HepG2 (cell line): ENCODE data around the gene DNAJC1. TPM values are rescaled to one million over a fixed set of nuclear protein-coding genes. Genes with fewer than 3 reads are reported as not detected.

Experiments
- ATAC-seq: fragments of 200-7000 bp; cut with Tn5 transposase; 3 replicates; pipeline ENCODE4 v1.9.1; 2020; ENCODE audit warnings: mild to moderate bottlenecking, moderate library complexity
- BruUV-seq: library from RNA; stranded (reverse); fragments of 400-500 nt; replicated peaks from 2 replicates; lab custom pipeline; 2021; lab: Mats Ljungman, UMichigan
- CTCF ChIA-PET: fragments of 300-600 bp; formaldehyde crosslinking; extraction: SDS; loops from one replicate; lab custom pipeline; 2021; ENCODE audit warnings: low total read pairs, inconsistent platforms, low intra/inter-chr PET ratio; lab: Yijun Ruan, JAX
- POLR2A ChIA-PET: fragments of 350-600 bp; sonication (Branson Sonifier 250); formaldehyde crosslinking; loops from one replicate; lab custom pipeline; 2020; ENCODE audit warnings: antibody characterized with exemption, inconsistent platforms; lab: Yijun Ruan, JAX
- DNase-seq: peaks from one replicate; pipeline ENCODE4 v3.0.0-alpha.2; 2015; ENCODE audit warnings: low spot score
- FAIRE-seq: peaks from 3 replicates; lab custom pipeline; 2011; peaks lifted over from hg19 to GRCh38; lab: Jason Lieb, UNC
- H2AFZ ChIP-seq: one replicate; pipeline ENCODE4 v1.6.1; 2011; ENCODE audit warnings: low read length, inconsistent platforms
- H3K27ac ChIP-seq: fragments of 300-600 bp; 3 replicates; pipeline ENCODE4 v1.8.0; 2011; ENCODE audit warnings: mixed run types, mild to moderate bottlenecking, mixed read lengths, low read length, inconsistent platforms; ENCODE audit not compliant: insufficient read depth; ENCODE audit errors: extremely low read length
- H3K27me3 ChIP-seq, 2 experiments: fragments of 200-600 bp in 1 of 2; 2 replicates in 1 of 2; 3 replicates in 1 of 2; pipeline versions ENCODE4 v1.6.0 to v1.8.0; 2011; ENCODE audit warnings: low read length in 2 of 2, mild to moderate bottlenecking in 2 of 2, moderate library complexity in 2 of 2, inconsistent platforms in 1 of 2; ENCODE audit not compliant: insufficient read depth in 2 of 2, control insufficient read depth in 1 of 2
- H3K36me3 ChIP-seq, 2 experiments: fragments of 200-600 bp in 1 of 2; replicated peaks in 1 of 2; 2 replicates in 1 of 2; 3 replicates in 1 of 2; pipeline versions ENCODE4 v1.5.1 to v1.8.0; 2011; ENCODE audit warnings: low read length in 2 of 2, inconsistent platforms in 1 of 2; ENCODE audit not compliant: insufficient read depth in 2 of 2, control insufficient read depth in 1 of 2
- H3K4me1 ChIP-seq: 2 replicates; pipeline ENCODE4 v1.5.1; 2012; ENCODE audit warnings: low read length, inconsistent platforms; ENCODE audit not compliant: insufficient read depth
- H3K4me2 ChIP-seq: 2 replicates; pipeline ENCODE4 v1.6.0; 2011; ENCODE audit warnings: low read depth, low read length, inconsistent platforms
- H3K4me3 ChIP-seq, 3 experiments: fragments of 200-600 bp in 1 of 3; sonication (generic), shearing (Covaris generic) in 1 of 3; replicated peaks in 1 of 3; 2 replicates each; pipeline ENCODE4 v1.5.1; 2011 to 2016; ENCODE audit warnings: low read length in 3 of 3, inconsistent platforms in 2 of 3, low read depth in 2 of 3, mild to moderate bottlenecking in 2 of 3, control low read depth in 1 of 3, mixed read lengths in 1 of 3; ENCODE audit not compliant: insufficient read depth in 1 of 3
- H3K79me2 ChIP-seq: one replicate; pipeline ENCODE4 v1.6.1; 2011; ENCODE audit warnings: low read length, inconsistent platforms; ENCODE audit not compliant: insufficient read depth
- H3K9ac ChIP-seq: 2 replicates; pipeline ENCODE4 v1.6.0; 2011; ENCODE audit warnings: mild to moderate bottlenecking, low read depth, low read length, inconsistent platforms; ENCODE audit not compliant: insufficient read depth
- H3K9me3 ChIP-seq: 2 replicates; pipeline ENCODE4 v1.5.1; 2012; ENCODE audit warnings: mild to moderate bottlenecking, low read length
- H4K20me1 ChIP-seq: 2 replicates; pipeline ENCODE4 v1.6.0; 2011; ENCODE audit warnings: inconsistent platforms, mild to moderate bottlenecking, low read length, moderate library complexity; ENCODE audit not compliant: insufficient read depth
- FIP1L1 ChIP-seq: fragments of 200-400 bp; formaldehyde crosslinking; IDR thresholded peaks from 2 replicates; pipeline ENCODE4 v1.6.1; 2018; ENCODE audit warnings: low read depth, mild to moderate bottlenecking, low read length, moderate library complexity, borderline replicate concordance; ENCODE audit not compliant: insufficient read depth
- MLXIP ChIP-seq: sonication (generic); formaldehyde crosslinking; IDR thresholded peaks from 2 replicates; pipeline ENCODE4 v1.9.0; 2021; ENCODE audit warnings: missing genetic modification reagents, borderline replicate concordance
- POLR2G ChIP-seq: fragments of 200-400 bp; formaldehyde crosslinking; IDR thresholded peaks from 2 replicates; pipeline ENCODE4 v1.6.1; 2018; ENCODE audit warnings: mild to moderate bottlenecking, low read depth, low read length, moderate library complexity
- SNRNP70 ChIP-seq: fragments of 200-400 bp; formaldehyde crosslinking; IDR thresholded peaks from 2 replicates; pipeline ENCODE4 v1.6.1; 2017; ENCODE audit warnings: mild to moderate bottlenecking, low read depth, low read length, moderate library complexity
- ZNF367 ChIP-seq: sonication (generic); formaldehyde crosslinking; IDR thresholded peaks from 2 replicates; pipeline ENCODE4 v1.4.0; 2020; ENCODE audit warnings: missing genetic modification reagents, borderline replicate concordance
- WGBS: methylation state at CpG from one replicate; pipeline ENCODE4 v1.1.6; 2017; ENCODE audit warnings: low lambda C conversion rate; 5-methylcytosine and 5-hydroxymethylcytosine counted together
- in situ Hi-C: cut with HindIII; loops from 2 replicates; pipeline ENCODE4 v1.10.0; 2017; ENCODE audit warnings: low pct_unique_long_range_greater_than_20kb; ENCODE audit not compliant: extremely low pct_ligation_motif_present
- intact Hi-C: fragments of 100-400 bp; cut with micrococcal nuclease; formaldehyde crosslinking; loops from one replicate; pipeline ENCODE4 v1.10.0; 2022; ENCODE audit not compliant: unreplicated experiment
- polyA plus RNA-seq, 8 experiments: library from polyadenylated mRNA; depleted of rRNA in 3 of 8; stranded (reverse) in 7 of 8; unstranded in 1 of 8; fragments of >200 nt; fragmentation: Illumina TruSeq in 4 of 8; extraction: Trizol in 4 of 8; gene quantifications; 2 replicates each; pipeline versions ENCODE4 v1.2.1 to v1.2.3, GENCODE V29; 2011 to 2016; ENCODE audit warnings: low read depth in 4 of 8, missing spikeins in 1 of 8, mixed read lengths in 1 of 8; ENCODE audit not compliant: insufficient read depth in 1 of 8
- total RNA-seq, 5 experiments: library from RNA; depleted of rRNA; stranded (reverse); fragments of >200 nt; fragmentation: Illumina TruSeq; extraction: Trizol; gene quantifications; 2 replicates each; pipeline ENCODE4 v1.2.3, GENCODE V29; 2016; ENCODE audit warnings: low read depth in 1 of 5

Gene DNAJC1
- total and polyA plus RNA-seq, 2 of the 13 experiments (the other 11 are each of a cell fraction or from before 2014, with no cell fraction given) = 9.9 to 16.6 TPM

GRCh38 chr10:21797984-21798765, 205.4 kb downstream of the DNAJC1 start:
- intact Hi-C loops = no loop called here
- Histone ChIP-seq H2AFZ (no peak overlapping the region), H3K27me3 (no peaks in the 10 kb centered on the region), H3K36me3 (no peaks in the 10 kb centered on the region), H3K27ac (no peak overlapping the region), H3K4me3 (no peak overlapping the region), H3K9me3 (no peaks in the 10 kb centered on the region), H3K79me2 (no peaks in the 10 kb centered on the region), H3K4me1 (no peaks in the 10 kb centered on the region), H3K9ac (no peak overlapping the region), H4K20me1 (no peaks in the 10 kb centered on the region), H3K4me2 (no peak overlapping the region)
- FAIRE-seq (no peak), ATAC-seq (no peak), DNase-seq (no peak)
- BruUV-seq = no TSS peak
- WGBS = 98% methylated on average over 5 of the region's 5 CpGs
- ChIA-PET POLR2A (no interaction called here), CTCF (no interaction called here)
- TF ChIP-seq ZNF367 (CRISPR knock-in tag) (no peak), MLXIP (CRISPR knock-in tag) (no peak), FIP1L1 (no peak), POLR2G (no peak), SNRNP70 (no peak)
- in situ Hi-C loops = no loop called here
